Measurements from ENCODE around the gene NR6A1.

The NR6A1 gene

DNA sequence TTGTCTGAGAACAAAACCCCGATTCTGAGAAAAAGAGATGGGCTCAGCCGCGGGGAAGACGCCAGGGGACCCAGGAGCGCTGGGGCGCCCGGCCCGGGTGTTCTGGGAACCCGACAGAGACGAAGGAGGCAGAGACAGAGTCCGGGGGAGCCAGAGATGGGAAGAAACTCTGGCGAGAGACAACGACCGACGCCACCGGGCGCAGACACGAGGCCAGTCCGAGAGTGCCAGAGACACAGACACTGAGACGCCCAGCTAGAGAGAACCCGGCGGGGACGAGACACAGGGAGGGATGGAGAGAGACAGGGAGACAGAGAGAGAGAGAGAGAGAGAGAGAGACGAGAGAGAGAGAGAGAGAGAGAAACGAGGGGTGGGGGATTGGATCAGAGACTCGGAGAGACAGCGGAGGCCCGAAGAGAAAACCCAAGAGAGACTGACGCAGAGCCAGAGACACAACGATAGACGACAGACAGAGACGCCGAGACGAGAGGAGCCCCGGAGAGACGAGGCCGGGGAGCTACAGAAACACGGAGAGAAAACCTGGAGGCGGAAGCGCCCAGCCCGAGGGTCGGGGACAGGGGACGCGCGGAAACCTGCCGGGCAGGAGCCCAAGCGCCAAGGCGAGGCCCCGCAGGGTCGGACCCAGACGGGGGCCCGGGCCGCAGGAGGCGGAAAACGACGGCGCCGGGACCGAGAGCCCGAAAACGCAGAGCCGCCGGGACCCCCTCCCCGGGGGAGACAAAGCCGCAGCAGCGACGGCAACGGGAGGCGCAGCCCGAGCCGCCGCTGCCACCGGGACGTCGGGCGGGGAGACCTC is 267.2 kb downstream of the NR6A1 start:
- DNase-seq (ENCODE audit: low read depth) = no peak

DNA sequence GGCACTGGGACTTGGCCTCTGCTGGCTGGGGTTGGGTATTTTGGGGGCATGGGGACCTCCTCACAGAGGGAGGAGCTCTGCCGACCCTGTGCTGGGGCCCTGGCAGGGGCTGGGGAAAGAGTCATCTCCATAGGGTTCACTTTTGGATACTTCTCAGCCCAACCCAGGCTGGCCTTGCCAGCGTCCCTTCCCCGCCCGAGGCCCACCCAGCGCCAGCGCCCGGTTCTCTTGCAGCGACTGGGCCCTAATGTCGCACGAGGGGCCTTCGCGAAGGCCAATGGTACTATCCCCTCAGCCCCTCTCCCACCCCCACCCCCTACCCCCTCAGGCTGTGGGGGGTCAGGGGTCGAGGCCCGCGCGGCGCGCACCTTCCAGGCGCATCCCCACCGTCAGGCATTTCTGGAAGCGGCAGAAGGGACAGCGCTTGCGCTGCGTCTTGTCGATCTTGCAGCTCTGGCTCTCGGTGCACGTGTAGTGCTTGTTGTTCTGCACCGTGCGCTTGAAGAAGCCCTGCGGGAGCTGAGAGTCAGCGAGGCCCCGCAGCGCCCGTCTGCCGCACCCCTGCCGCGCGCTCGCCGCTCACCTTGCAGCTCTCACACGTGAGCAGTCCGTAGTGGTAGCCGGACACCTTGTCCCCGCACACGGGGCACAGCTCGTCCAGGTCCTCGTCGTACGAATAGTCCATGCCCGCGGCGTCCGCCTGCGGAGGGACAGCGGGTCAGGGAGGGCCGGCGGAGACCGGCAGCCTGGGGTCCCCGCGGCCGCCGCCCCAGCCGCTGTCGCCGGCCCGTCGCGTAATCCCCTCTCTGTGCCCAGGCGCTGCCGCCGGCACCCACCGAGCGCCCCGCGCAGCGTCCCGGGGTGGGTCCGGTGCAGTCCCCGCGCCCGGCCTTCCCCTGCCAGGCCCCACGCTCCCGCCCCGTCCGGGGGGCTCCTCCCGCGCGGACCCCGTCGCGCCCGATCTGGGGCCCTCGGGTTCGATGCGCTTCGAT is 268.1 kb downstream of the NR6A1 start:
- no peak for DNase-seq (ENCODE audit: low read depth)

DNA sequence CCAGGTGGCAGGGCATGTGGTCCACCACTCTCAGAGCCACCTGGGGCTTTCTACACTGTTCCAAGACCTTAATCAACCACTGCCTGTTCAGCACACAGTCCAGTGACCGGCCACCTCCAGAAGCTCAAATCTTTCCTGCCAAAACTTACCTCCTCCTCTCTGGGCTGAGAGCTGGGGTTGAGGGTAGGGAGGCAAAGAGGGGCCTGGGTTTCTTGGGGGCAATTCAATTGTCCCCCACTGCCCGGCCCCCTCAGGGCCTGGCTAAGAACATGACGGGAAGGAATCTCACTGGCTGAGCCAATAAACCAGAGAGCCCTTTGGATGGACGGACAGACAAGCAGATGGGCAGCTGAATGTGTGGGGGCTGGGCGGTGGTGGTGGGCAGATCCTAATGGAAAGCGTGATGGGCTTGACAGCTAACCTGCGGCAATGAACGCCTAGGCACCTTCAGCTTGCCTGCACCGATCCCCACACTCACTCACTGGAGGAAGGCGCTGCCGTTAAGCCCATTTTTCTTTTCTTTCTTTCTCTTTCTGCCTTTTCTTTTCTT is 269.3 kb downstream of the NR6A1 start:
- no peak for DNase-seq (ENCODE audit: low read depth)

DNA sequence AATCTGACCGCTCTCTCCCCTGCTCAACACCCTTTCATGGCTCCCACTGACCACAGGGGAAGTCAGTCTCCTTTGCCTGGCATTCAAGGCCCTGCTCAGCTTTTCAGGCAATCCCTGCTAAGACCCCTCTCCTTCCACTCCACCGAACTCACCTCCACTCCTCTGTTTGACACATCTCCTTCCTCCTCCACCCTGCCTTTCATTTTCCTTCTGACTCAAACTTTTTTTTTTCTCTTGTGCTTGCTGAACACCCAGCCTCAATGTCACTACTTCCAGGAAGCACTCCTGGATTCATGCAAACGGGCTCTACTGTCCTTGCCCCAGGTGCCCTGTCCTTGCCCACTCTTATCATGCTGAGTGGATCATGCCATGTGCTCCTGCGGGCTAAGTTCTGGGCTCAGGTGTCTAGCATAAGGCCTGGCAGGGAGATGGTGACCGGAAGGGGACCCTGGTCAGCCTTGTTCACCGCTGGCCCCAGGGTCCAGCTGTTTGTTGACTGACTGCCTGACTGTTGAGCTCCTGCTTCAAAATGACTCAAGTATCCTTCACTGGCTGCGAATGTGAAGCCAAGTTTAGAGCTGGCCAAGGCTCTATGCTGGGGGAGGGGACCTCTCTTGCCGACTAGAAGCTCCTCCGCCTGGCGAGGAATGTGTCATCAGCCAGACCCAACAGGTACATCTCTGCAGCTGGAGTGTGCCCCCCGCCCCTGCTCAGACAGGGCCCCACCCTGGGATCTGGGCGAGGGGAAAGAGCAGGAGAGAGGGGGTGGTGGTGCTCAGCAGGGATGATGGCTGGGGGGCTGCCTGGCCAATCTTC is 270.1 kb downstream of the NR6A1 start:
- DNase-seq (ENCODE audit: low read depth) = no peak

DNA sequence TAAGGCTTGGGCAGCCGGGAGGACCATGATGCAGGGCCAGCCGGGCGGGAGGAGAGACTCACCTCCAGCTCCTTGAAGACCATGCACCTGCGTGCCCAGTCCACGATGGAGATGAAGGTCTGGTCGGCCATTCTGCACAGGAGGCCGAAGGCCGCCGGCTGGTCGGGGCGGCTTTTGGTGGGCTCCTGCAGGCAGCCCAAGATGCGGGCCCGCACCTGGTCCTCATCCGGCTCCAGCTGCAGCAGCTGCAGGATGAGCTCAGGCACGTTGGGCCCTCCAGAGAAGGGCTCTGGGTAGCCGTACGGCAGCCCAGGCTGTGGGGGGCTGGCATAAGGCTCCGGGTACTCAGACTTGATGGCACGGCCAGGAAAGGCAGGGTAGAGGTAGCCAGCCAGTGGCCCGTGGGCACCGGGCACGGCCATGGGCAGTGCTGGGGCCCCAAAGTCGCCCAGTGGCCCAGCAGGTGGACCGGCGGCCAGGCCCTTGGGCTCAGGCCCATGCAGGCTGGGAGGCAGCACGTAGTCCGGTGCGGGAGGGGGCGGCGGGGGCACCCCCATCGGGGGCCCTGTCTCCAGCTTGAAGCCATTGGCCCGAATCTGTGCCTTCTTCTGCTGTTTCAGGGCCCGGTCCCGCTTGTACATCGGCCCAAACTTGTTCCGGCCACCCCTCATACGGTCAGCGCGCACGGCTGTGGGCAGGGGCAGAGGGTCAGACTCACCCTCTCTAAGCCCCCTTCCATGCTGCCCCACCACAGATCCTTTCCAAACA is 270.9 kb downstream of the NR6A1 start:
- DNase-seq (ENCODE audit: low read depth) = no peak

DNA sequence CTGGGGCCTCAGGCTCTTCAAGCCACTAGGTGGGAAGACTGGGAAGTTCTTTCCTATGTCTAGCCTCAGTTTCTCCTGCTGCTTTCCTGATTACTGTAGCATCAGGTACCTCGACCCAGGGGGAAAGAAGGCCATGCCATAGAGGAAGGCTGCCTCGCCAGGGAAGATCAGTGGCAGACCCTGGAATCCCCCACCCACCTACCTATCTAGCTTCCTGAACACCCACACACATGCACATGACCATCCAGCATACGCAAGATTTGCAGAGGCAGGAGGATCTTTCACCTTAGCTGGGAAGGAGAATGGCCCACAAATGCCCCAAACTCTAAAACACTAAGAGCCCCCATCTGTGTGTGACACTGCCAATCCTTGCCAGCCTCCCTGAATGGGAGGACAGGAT is 271.9 kb downstream of the NR6A1 start:
- no peak for DNase-seq (ENCODE audit: low read depth)

DNA sequence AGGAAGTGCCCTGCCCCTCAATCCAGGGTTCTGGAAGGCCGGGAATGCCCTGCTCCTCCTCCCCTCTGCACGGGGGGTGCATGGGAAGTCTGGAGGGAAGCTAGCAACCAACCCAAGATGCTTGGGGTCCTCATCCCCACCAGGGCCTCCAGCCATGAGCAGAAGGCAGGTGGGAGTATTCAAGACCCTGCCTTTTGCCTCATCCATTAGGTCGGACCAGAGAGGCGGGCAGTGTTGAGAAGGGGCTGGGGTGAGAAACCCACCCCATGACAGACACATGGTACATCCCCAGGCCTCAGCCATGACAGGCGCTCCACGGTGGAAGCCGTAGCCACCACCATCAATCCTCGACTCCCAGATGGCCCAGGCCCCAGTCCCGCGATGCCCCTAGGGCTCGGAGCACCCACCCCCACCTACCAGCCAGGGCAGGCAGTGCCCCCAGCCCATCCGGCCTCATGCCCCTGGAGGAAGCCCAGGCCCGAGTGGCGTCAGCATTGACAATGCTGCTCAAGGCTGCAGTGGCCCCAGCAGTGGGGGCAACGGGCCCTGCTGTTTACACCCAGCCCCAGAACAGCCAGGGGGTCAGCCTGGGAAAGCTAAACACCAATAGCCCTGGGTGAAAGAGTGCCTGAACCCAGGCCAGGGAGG is 272.5 kb downstream of the NR6A1 start:
- DNase-seq (ENCODE audit: low read depth) = no peak

DNA sequence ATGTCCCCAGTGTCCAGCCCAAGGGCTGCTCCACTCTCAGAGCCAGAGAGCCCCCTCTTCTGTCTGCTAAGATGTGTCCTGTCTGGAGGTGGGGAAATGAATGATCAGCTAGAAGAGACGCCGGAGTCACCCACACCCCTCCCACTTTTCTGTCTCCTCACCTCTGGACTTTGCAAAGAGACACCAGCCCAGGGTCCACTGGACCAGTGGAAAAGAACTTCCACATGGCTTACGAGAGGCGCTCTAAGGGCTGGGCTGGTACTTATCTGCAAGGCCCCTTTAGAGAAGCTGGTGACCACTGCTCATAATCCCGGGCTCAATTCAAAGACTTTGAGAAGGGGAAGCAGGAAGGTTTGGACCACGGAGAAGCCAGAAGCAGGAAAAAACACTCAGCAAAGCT is 273.1 kb downstream of the NR6A1 start:
- DNase-seq (ENCODE audit: low read depth) = no peak

DNA sequence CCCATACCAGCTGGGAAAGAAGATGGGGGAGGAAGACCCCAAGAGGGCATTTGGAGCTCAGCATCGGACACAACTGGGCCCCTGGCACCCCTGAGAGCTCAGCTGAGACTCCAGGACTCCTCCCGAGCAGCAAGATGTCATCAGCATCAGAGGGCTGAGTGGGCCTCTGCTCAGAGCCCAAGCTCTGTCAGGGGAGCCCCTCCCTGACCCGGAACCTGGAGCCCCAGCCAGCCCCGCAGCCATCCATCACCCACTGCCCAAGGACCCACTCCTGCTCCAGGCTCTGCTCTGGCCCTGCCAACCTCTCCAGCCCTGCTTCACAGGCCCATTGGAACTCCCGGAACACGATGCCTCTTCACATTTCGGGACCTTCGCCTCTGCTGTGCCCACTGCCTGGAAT is 273.7 kb downstream of the NR6A1 start:
- DNase-seq (ENCODE audit: low read depth) = no peak

DNA sequence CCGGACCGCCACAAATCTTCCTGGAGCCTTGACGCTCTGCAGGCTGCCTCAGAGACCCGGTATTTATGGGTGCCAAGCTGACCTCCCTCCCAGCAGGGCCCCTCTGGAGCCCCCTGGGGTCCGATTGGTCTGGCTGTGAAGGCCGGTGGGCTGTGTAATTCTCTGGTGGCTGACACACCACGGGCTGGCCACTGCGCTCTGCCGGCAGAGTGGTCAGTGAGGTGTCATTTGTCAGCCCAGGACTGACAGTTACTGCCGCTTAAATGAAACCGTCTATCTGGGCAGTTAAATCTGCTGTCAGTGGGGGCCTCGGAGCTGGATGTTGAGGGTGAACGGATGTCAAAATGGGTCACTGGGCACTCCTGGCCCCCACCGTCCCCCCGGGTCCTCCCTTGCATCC is 274.6 kb downstream of the NR6A1 start:
- no peak for DNase-seq (ENCODE audit: low read depth)

DNA sequence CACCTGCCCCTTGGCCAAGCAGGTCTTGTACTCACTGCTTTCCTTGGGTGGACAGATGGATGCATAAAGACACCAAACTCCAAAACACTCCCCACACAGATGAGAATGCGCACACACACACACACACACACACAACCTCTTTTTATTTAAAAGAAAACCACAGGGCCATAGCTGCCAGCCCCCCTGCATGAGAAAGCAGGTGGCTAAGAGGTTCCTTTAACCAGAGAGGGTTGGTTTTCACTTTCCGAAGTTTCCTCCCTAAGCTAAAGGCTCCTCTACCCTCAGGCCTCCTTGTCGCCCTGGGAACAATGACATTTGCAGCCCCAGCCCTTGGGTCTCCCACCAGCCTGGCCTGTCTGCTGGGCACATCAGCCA is 275.0 kb downstream of the NR6A1 start:
- no peak for DNase-seq (ENCODE audit: low read depth)

DNA sequence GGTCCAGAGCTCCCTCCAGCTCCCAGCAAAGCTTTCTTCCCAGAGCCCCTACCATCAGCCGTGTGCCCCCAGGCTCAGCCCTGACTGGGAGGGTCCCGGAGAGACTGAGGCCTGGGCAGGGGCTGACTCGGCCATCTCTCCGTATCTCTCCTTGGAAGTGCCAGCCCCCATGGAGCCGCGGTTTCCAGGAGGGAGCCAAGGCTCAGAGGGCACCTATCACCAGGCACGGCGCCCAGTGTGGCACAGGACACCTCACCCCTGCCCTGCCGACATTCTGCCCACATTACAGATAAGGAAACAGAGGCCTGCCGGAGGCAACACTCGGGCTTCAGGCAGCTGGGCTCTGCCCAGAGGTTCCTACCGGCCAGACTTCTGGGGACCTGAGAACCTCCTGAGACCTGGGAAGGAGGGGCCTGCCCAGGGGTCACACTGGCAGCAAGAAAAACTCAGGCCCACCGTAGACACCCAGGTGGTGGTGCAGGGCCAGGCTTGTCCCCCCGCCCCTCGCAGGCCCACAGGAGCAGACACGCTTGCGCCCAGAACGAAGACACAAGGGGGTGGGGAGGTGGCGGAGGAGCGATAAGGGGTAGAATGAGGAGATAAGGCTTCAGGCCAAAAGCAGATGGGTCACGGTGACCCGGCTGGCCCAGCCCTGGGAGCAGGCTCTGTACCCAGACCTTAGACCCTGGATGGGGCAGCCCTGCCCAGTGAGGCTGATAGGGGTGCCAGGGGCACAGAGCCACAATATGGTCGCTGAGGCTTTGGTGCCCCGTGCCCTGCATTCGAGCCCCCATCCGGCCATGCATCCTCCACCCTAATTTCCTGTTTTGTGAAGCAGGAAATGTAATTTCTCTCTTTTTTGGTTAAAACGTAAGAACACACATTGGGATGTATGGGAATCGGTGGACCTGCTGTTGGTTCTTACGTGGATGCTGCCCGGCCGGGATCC is 275.7 kb downstream of the NR6A1 start:
- DNase-seq (ENCODE audit: low read depth) = no peak

DNA sequence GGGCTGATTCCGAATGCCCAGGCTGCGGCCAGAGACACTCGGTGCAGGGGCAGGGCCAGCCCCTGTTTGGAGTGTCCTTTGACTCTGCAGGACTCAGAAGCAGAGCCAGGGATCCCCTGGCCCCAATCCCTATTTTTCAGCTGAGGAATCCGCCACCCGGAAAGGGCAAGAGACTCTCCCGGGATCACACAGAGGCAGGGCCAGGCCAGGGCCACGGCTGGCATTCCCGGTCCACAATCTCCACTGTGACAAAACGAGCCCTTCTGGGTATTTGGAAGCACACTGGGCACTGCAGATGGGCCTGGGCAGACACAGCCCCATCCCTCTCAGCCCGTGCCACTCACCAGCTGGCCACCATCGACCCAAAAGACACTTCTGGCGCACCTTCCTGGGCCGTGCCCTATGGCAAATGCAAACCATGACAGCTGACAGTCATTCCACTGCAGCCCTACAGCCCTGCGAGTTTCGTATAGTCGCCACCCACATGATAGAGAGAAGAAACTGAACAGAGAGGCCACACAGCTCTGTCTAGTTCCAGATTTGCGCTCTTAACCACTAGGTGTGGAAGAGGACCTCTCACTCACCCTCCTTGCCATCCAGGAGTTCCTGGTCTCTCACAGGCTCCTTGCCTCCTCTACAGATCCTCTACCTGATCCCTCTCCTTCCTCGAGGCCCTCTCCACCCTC is 277.2 kb downstream of the NR6A1 start:
- DNase-seq (ENCODE audit: low read depth) = no peak

DNA sequence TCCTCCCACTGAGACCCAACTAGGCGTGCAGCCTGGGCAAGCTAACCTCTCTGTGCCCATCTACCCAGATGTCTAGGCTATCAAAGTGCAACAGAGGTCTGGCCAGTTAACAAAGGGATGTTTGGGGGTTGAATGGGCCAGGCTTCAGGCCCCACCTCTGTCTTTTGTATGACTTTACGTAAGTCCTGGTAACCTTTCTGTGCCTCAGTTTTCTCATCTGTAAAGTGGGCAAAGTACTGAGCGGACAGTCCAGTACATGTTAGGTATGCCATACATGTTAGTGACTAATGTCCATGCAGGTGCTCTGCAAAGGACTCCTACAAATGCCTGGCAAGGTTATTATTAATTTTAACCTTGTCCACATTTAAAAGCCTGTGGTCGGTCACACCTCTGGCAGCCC is 277.9 kb downstream of the NR6A1 start:
- no peak for DNase-seq (ENCODE audit: low read depth)

DNA sequence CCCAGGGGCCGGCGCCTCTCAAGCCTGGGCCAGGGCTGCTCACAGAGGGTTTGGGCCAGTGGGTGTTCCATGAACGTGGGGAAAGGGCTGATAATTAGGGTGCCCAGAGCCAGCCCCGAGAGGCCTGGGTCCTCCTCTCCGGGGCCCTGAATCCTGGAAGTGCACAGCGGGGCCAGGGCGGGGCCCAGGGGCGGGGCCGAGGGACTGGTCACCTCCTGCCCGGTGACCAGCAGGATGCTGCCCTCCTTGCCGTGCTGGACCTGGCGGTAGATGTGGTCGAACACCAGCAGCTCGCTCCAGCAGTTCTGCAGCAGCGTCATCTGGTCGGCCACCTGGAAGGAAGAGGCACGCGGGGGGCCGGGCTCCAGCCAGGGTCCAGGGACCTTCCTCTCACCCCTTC is 278.3 kb downstream of the NR6A1 start:
- no peak for DNase-seq (ENCODE audit: low read depth)

DNA sequence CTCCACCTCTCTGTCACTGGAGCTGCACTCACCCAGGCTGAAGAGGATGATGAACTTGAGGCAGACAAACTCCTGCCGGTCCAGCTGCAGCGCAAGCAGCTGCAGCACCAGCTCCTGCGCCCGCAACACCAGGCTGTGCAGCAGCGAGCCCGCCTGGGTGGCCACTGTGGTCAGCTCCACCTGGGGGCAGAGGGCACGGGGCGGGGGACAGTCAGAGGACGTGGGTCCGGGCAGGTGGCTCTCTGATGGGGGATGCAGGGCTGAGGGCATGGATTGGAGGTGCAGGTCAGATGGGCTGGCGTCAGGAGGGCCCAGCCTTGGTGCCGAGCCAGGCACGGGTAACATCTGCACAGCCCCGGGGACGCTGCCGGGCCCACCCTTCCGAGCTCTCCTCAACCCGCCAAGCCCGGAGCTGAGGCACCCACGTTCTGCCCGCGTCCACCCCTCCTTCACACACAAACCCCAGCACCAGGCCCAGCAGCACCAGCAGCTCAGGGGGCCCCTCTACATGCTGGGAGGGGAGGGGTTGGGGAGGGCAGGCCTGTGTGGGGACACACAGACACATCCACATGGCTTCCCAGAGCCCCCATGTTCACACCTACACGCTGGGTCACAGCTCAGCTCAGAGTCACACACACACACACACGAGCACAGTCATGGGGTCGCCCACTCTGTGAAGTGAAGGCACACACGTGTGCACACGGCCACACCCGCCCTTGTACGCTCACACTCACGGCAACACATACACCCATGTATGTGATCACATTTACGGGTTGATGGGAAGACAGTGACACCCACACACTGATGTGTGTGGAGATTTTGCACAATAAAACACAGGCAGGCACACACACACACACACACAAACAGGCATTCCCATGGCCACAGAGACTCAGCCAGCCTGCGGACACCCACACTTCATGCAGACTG is 279.8 kb downstream of the NR6A1 start:
- no peak for DNase-seq (ENCODE audit: low read depth)

DNA sequence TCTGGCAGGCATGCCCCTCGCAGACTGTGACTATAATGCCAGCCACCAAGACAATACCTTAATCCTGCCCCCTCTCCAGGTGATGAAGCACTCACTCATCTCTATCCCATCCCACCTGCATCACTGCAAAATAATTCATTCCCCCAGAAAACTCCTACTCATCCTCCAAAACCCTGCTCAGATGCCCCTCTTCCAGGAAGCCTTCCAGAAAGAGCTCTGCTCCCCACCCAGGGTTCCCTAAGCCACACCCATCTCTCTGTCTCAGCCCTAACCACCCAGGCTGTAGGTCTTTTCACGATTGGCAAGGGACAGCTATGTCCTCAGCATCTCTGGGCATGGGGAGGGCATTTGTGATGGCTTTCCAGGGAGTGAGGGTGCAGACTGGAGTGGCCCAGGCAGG is 281.1 kb downstream of the NR6A1 start:
- no peak for DNase-seq (ENCODE audit: low read depth)

DNA sequence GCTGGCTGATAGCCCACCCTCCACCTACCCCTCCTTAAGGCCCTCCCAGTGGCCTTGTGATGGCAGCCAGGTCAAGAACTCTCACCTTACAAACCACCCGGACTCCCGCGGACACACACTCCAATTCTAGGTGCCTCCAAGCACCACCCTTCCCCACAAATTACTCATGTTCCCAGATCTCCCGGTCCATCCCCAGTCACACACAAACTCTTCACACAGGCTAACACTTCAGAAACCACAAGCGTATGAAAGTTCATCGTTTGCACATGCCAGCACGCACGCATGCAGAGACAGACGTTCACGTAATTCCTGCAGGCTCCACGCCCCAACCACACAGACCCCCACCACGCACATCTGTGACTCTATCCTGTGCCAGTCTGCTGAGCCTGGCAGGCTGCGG is 281.9 kb downstream of the NR6A1 start:
- no peak for DNase-seq (ENCODE audit: low read depth)
